Activated T-cell treated with anti-CD3 and anti-CD28 coated beads for 4 hours (primary cell): ENCODE results near the gene VAV2.

Source experiments
- DNase-seq: peaks from one replicate; pipeline ENCODE4 v3.0.0-alpha.2; 2020

The VAV2 gene

GRCh38 chr9:133811471-133811870 is 180.7 kb downstream of the VAV2 start:
- DNase-seq = no peak

GRCh38 chr9:133810556-133811195 is 181.4 kb downstream of the VAV2 start:
- DNase-seq = no peak

GRCh38 chr9:133809335-133809734 is 182.8 kb downstream of the VAV2 start:
- DNase-seq = no peak

GRCh38 chr9:133807818-133808217 is 184.3 kb downstream of the VAV2 start:
- DNase-seq = no peak

- DNase-seq = no peak
These were observed 185.1 kb downstream of the VAV2 start for GRCh38 chr9:133807037-133807436.

- DNase-seq = no peak
These were observed 185.5 kb downstream of the VAV2 start for GRCh38 chr9:133806623-133807010.

GRCh38 chr9:133805876-133806622 is 186.1 kb downstream of the VAV2 start:
- DNase-seq = no peak

GRCh38 chr9:133804199-133804598 is 187.9 kb downstream of the VAV2 start:
- DNase-seq = no peak

GRCh38 chr9:133803745-133804144 is 188.4 kb downstream of the VAV2 start:
- no peak for DNase-seq

GRCh38 chr9:133803028-133803585 is 189.0 kb downstream of the VAV2 start:
- no peak for DNase-seq

- DNase-seq = no peak
These were observed 190.4 kb downstream of the VAV2 start for GRCh38 chr9:133801739-133802138.

- DNase-seq = no peak
These were observed 191.9 kb downstream of the VAV2 start for GRCh38 chr9:133800266-133800665.

GRCh38 chr9:133799716-133800115 is 192.4 kb downstream of the VAV2 start:
- DNase-seq = no peak

- no peak for DNase-seq
These were observed 193.0 kb downstream of the VAV2 start for GRCh38 chr9:133799106-133799505.

- no peak for DNase-seq
These were observed 194.0 kb downstream of the VAV2 start for GRCh38 chr9:133798160-133798559.

GRCh38 chr9:133797406-133798105 is 194.6 kb downstream of the VAV2 start:
- DNase-seq = no peak

GRCh38 chr9:133796562-133796961 is 195.6 kb downstream of the VAV2 start:
- no peak for DNase-seq

- DNase-seq = no peak
These were observed 197.1 kb downstream of the VAV2 start for GRCh38 chr9:133795049-133795448.

- no peak for DNase-seq
These were observed 197.9 kb downstream of the VAV2 start for GRCh38 chr9:133794016-133794760.

- no peak for DNase-seq
These were observed 198.7 kb downstream of the VAV2 start for GRCh38 chr9:133793471-133793870.

GRCh38 chr9:133792721-133793470 is 199.2 kb downstream of the VAV2 start:
- DNase-seq = peak; percentile 25
